CD4-positive, alpha-beta T cell treated with Interferon alpha-2 for 1 hour (primary cell): ENCODE results near the gene RPS21.
A peak's percentile ranks its signal among the peaks of the same experiment; 100 is the strongest.
"Not testable (repeated sequence)": the region's sequence is repeated elsewhere in the genome, so short reads cannot be mapped to it uniquely, and the experiment has no call there.

ENCODE experiments used
- DNase-seq, 2 donors: peaks; one replicate each; pipeline ENCODE4 v3.0.0-alpha.2; 2020 to 2022

RPS21 gene

GRCh38 chr20:62366370-62367135, 20.4 kb upstream of the RPS21 start:
- no peak for DNase-seq

- peak in 1 of 2 donors; percentile 14 for DNase-seq
Observed at GRCh38 chr20:62367136-62367632, 19.7 kb upstream of the RPS21 start, which contains the start of gene LAMA5. Gene LAMA5, minus strand, starts transcription at chr20:62367312. Its CDS starts 67 bp downstream, at chr20:62367245.

GRCh38 chr20:62367633-62368391, 19.1 kb upstream of the RPS21 start:
- DNase-seq: no peak

GRCh38 chr20:62368392-62368975, 18.4 kb upstream of the RPS21 start:
- no peak for DNase-seq

- DNase-seq: no peak
Observed at GRCh38 chr20:62368976-62369814, 17.7 kb upstream of the RPS21 start.

GRCh38 chr20:62369815-62370114, 17.1 kb upstream of the RPS21 start:
- no peak for DNase-seq

GRCh38 chr20:62370115-62370806, 16.6 kb upstream of the RPS21 start:
- no peak for DNase-seq

- no peak for DNase-seq
Observed at GRCh38 chr20:62370807-62371587, 15.9 kb upstream of the RPS21 start.

GRCh38 chr20:62371588-62372041, 15.3 kb upstream of the RPS21 start:
- no peak for DNase-seq

- no peak for DNase-seq
Observed at GRCh38 chr20:62372042-62372993, 14.6 kb upstream of the RPS21 start.

- not testable (repeated sequence) for DNase-seq
Observed at GRCh38 chr20:62373631-62374179, 13.2 kb upstream of the RPS21 start.

- DNase-seq: no peak
Observed at GRCh38 chr20:62374331-62375152, 12.4 kb upstream of the RPS21 start.

- no peak for DNase-seq
Observed at GRCh38 chr20:62376112-62377063, 10.5 kb upstream of the RPS21 start.

- DNase-seq: no peak
Observed at GRCh38 chr20:62377064-62377461, 9.8 kb upstream of the RPS21 start.

- DNase-seq: no peak
Observed at GRCh38 chr20:62377615-62378178, 9.2 kb upstream of the RPS21 start.

GRCh38 chr20:62378215-62378614, 8.7 kb upstream of the RPS21 start:
- DNase-seq: no peak

- DNase-seq: no peak
Observed at GRCh38 chr20:62381202-62381797, 5.6 kb upstream of the RPS21 start.
